Lower leg skin (tissue), 3 donors: ENCODE results near the gene ELAVL1.

Source experiments
- POLR2A ChIP-seq, 2 donors: fragments of 450-650 bp; IDR thresholded peaks; one replicate each; pipeline ENCODE4 v1.6.1; 2016 to 2017; ENCODE audit warnings: antibody characterized with exemption in 2 of 2, mild to moderate bottlenecking in 1 of 2, moderate library complexity in 1 of 2
- TF ChIP-seq, protein P1 (sequence below), 3 donors: fragments of 450-650 bp; IDR thresholded peaks; one replicate each; pipeline ENCODE4 v1.5.1; 2016; ENCODE audit warnings: antibody characterized with exemption in 3 of 3, mild to moderate bottlenecking in 3 of 3, moderate library complexity in 2 of 3

GRCh38 chr19:7982651-7983099 lies 22.8 kb downstream of the ELAVL1 start:
- TF ChIP-seq, protein P1, sequence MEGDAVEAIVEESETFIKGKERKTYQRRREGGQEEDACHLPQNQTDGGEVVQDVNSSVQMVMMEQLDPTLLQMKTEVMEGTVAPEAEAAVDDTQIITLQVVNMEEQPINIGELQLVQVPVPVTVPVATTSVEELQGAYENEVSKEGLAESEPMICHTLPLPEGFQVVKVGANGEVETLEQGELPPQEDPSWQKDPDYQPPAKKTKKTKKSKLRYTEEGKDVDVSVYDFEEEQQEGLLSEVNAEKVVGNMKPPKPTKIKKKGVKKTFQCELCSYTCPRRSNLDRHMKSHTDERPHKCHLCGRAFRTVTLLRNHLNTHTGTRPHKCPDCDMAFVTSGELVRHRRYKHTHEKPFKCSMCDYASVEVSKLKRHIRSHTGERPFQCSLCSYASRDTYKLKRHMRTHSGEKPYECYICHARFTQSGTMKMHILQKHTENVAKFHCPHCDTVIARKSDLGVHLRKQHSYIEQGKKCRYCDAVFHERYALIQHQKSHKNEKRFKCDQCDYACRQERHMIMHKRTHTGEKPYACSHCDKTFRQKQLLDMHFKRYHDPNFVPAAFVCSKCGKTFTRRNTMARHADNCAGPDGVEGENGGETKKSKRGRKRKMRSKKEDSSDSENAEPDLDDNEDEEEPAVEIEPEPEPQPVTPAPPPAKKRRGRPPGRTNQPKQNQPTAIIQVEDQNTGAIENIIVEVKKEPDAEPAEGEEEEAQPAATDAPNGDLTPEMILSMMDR (IDR thresholded peaks at IDR 0.05) = no peak
- no peak for TF ChIP-seq POLR2A (IDR thresholded peaks at IDR 0.05)
